WERI-Rb-1 (cell line): Measurements from ENCODE around the gene MAMDC2.

ENCODE experiments used
- DNase-seq: peaks from one replicate; pipeline ENCODE4 v3.0.0-alpha.2; 2020
- H3K27ac ChIP-seq: fragments of 250-450 bp; sonication (Bioruptor Pico); 2 replicates; pipeline ENCODE4 v1.5.1; 2020; ENCODE audit warnings: mild to moderate bottlenecking, moderate library complexity
- H3K27me3 ChIP-seq: fragments of 250-450 bp; sonication (Bioruptor Pico); 2 replicates; pipeline ENCODE4 v1.5.1; 2021; ENCODE audit warnings: mild to moderate bottlenecking, low read depth, moderate library complexity; ENCODE audit not compliant: insufficient read depth, severe bottlenecking
- H3K36me3 ChIP-seq: fragments of 250-450 bp; sonication (Bioruptor Pico); 2 replicates; pipeline ENCODE4 v1.5.1; 2020; ENCODE audit warnings: mild to moderate bottlenecking, moderate library complexity
- H3K4me3 ChIP-seq: 2 replicates; pipeline ENCODE4 v1.5.1; 2011; ENCODE audit warnings: low read depth, mild to moderate bottlenecking, control low read depth, low read length
- H3K9me3 ChIP-seq: fragments of 250-450 bp; sonication (Bioruptor Pico); 2 replicates; pipeline ENCODE4 v1.5.1; 2021; ENCODE audit warnings: mild to moderate bottlenecking, moderate library complexity; ENCODE audit not compliant: severe bottlenecking
- CTCF ChIP-seq: IDR thresholded peaks from 2 replicates; pipeline ENCODE4 v1.5.1; 2011; ENCODE audit warnings: low read depth, mild to moderate bottlenecking, control low read depth, inconsistent platforms, low read length

Gene MAMDC2

GRCh38 chr9:70055406-70056210 is 12.0 kb downstream of the MAMDC2 start:
- DNase-seq: no peak
- Histone ChIP-seq H3K4me3 (no peak overlapping the region), H3K36me3 (no peaks in the 10 kb centered on the region), H3K9me3 (peaks cover 6% of the 10 kb centered on the region), H3K27me3 (no peaks in the 10 kb centered on the region), H3K27ac (no peak overlapping the region)
- TF ChIP-seq CTCF: no peak

GRCh38 chr9:70056211-70056944 is 12.7 kb downstream of the MAMDC2 start:
- Histone ChIP-seq H3K9me3 (peaks cover 6% of the 10 kb centered on the region), H3K27ac (no peak overlapping the region), H3K4me3 (no peak overlapping the region), H3K27me3 (no peaks in the 10 kb centered on the region), H3K36me3 (no peaks in the 10 kb centered on the region)
- no peak for TF ChIP-seq CTCF
- DNase-seq: no peak

GRCh38 chr9:70058569-70059116 is 15.0 kb downstream of the MAMDC2 start:
- H3K4me3 ChIP-seq: no peak overlapping the region
- H3K9me3 ChIP-seq: peaks cover 6% of the 10 kb centered on the region
- DNase-seq: no peak
- H3K27ac ChIP-seq: no peak overlapping the region
- TF ChIP-seq CTCF: no peak
- no peaks in the 10 kb centered on the region for H3K36me3 ChIP-seq
- no peaks in the 10 kb centered on the region for H3K27me3 ChIP-seq

GRCh38 chr9:70060148-70060882 is 16.7 kb downstream of the MAMDC2 start:
- Histone ChIP-seq H3K4me3 (no peak overlapping the region), H3K9me3 (peaks cover 6% of the 10 kb centered on the region), H3K27ac (no peak overlapping the region), H3K27me3 (no peaks in the 10 kb centered on the region), H3K36me3 (no peaks in the 10 kb centered on the region)
- no peak for DNase-seq
- TF ChIP-seq CTCF: no peak

GRCh38 chr9:70060883-70061507 is 17.3 kb downstream of the MAMDC2 start:
- TF ChIP-seq CTCF: no peak
- DNase-seq: no peak
- H3K27ac ChIP-seq: no peak overlapping the region

More at GRCh38 chr9:70060883-70061507, 17.3 kb downstream of the MAMDC2 start:
- Histone ChIP-seq H3K36me3 (no peaks in the 10 kb centered on the region), H3K9me3 (peaks cover 6% of the 10 kb centered on the region), H3K4me3 (no peak overlapping the region), H3K27me3 (no peaks in the 10 kb centered on the region)
